Stomach (tissue), 9 donors: Measurements from ENCODE around the gene PSMD7. TPM values are rescaled to one million over a fixed set of nuclear protein-coding genes. Genes with fewer than 3 reads are reported as not detected.

Experiments used
- DNase-seq, 2 donors: peaks; one replicate each; pipeline versions ENCODE4 v3.0.0 to v3.0.0-alpha.2; 2013 to 2019
- H3K27ac ChIP-seq, 5 donors: fragments of 200-600 bp in 4 of 5; sonication (generic) in 4 of 5; one replicate each; pipeline ENCODE4 v1.5.1; 2013 to 2019; ENCODE audit warnings: mild to moderate bottlenecking in 1 of 5, moderate library complexity in 1 of 5
- H3K27me3 ChIP-seq, 3 donors: fragments of 200-600 bp; sonication (generic); one replicate each; pipeline ENCODE4 v1.5.1; 2017 to 2019; ENCODE audit warnings: mixed run types in 1 of 3
- H3K36me3 ChIP-seq, 4 donors: fragments of 200-600 bp; sonication (generic); 1 replicate in 3 of 4; 2 replicates in 1 of 4; pipeline ENCODE4 v1.5.1; 2016 to 2019
- H3K4me1 ChIP-seq, 4 donors: fragments of 200-600 bp; sonication (generic); one replicate each; pipeline ENCODE4 v1.5.1; 2016 to 2019
- H3K4me3 ChIP-seq, 4 donors: fragments of 200-600 bp; sonication (generic) in 3 of 4; one replicate each; pipeline ENCODE4 v1.5.1; 2016 to 2019; ENCODE audit warnings: mild to moderate bottlenecking in 1 of 4
- H3K9me3 ChIP-seq, 4 donors: fragments of 200-600 bp; sonication (generic); one replicate each; pipeline ENCODE4 v1.5.1; 2016 to 2019
- EP300 ChIP-seq: sonication (generic); formaldehyde crosslinking; IDR thresholded peaks from one replicate; pipeline ENCODE4 v1.6.1; 2017; ENCODE audit warnings: antibody characterized with exemption
- POLR2A ChIP-seq, 4 donors: fragments of 450-650 bp; IDR thresholded peaks; one replicate each; pipeline ENCODE4 v1.6.1; 2016; ENCODE audit warnings: antibody characterized with exemption in 4 of 4, control low read depth in 2 of 4, mild to moderate bottlenecking in 1 of 4, moderate library complexity in 1 of 4
- POLR2AphosphoS5 ChIP-seq, 3 donors: sonication (generic); formaldehyde crosslinking; IDR thresholded peaks; one replicate each; pipeline ENCODE4 v1.6.1; 2016; ENCODE audit warnings: antibody characterized with exemption in 3 of 3
- WGBS, 5 donors: extraction: QIAGEN DNeasy Blood & Tissue Kit in 3 of 5; methylation state at CpG; one replicate each; pipeline versions ENCODE4 v1.1.5 to v1.1.7; 2013 to 2018; 5-methylcytosine and 5-hydroxymethylcytosine counted together
- intact Hi-C: fragments of 100-400 bp; cut with DNase I; formaldehyde crosslinking; loops from one replicate; pipeline ENCODE4 v1.15.1; 2023; ENCODE audit warnings: low total_unique reads
- polyA plus RNA-seq, 3 donors: library from polyadenylated mRNA; stranded (reverse); fragments of 200-250 nt; gene quantifications; one replicate each; pipeline ENCODE4 v1.2.3, GENCODE V29; 2013
- total RNA-seq, 5 donors: library from RNA; depleted of rRNA; stranded (reverse); fragments of >200 nt; gene quantifications; one replicate each; pipeline versions ENCODE4 v1.1.0 to v1.2.3, GENCODE V29; 2014 to 2016
- TF ChIP-seq, protein P1 (sequence below), 7 experiments: fragments of 450-650 bp in 4 of 7; fragments of 200-600 bp in 3 of 7; sonication (generic) in 3 of 7; IDR thresholded peaks; one replicate each; pipeline ENCODE4 v1.5.1; 2016 to 2019; ENCODE audit warnings: antibody characterized with exemption in 7 of 7, control low read depth in 2 of 7, mild to moderate bottlenecking in 1 of 7
- donor health status: healthy with polysubstance abuse.
- donor health status: Bipolar disorder and iron deficiency.
- donor health status: healthy.

Gene PSMD7
- total and polyA plus RNA-seq, 8 donors: 9.3 to 93.1 (median 48.0) TPM

GRCh38 chr16:74252329-74252728, 44.3 kb upstream of the PSMD7 start:
- 70 to 86% (median 79%) methylated on average over 3 of the region's 3 CpGs for WGBS, 5 donors
- Histone ChIP-seq H3K4me1 (no peaks in the 10 kb centered on the region), H3K4me3 (no peak overlapping the region), H3K9me3 (no peaks in the 10 kb centered on the region), H3K27me3 (no peaks in the 10 kb centered on the region), H3K36me3 (no peaks in the 10 kb centered on the region), H3K27ac (no peak overlapping the region)
- intact Hi-C loops: no loop called here
- DNase-seq: no peak
- TF ChIP-seq POLR2AphosphoS5 (IDR thresholded peaks at IDR 0.05) (no peak), POLR2A (IDR thresholded peaks at IDR 0.05) (no peak), EP300 (no peak)
- TF ChIP-seq, protein P1, sequence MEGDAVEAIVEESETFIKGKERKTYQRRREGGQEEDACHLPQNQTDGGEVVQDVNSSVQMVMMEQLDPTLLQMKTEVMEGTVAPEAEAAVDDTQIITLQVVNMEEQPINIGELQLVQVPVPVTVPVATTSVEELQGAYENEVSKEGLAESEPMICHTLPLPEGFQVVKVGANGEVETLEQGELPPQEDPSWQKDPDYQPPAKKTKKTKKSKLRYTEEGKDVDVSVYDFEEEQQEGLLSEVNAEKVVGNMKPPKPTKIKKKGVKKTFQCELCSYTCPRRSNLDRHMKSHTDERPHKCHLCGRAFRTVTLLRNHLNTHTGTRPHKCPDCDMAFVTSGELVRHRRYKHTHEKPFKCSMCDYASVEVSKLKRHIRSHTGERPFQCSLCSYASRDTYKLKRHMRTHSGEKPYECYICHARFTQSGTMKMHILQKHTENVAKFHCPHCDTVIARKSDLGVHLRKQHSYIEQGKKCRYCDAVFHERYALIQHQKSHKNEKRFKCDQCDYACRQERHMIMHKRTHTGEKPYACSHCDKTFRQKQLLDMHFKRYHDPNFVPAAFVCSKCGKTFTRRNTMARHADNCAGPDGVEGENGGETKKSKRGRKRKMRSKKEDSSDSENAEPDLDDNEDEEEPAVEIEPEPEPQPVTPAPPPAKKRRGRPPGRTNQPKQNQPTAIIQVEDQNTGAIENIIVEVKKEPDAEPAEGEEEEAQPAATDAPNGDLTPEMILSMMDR (IDR thresholded peaks at IDR 0.05): no peak

GRCh38 chr16:74253161-74253938, 43.3 kb upstream of the PSMD7 start:
- Histone ChIP-seq H3K9me3 (no peaks in the 10 kb centered on the region), H3K36me3 (no peaks in the 10 kb centered on the region), H3K4me1 (no peaks in the 10 kb centered on the region), H3K27ac (no peak overlapping the region), H3K4me3 (no peak overlapping the region), H3K27me3 (no peaks in the 10 kb centered on the region)
- intact Hi-C loops: no loop called here
- 55 to 72% (median 63%) methylated on average over 6 of the region's 6 CpGs for WGBS, 5 donors
- DNase-seq: no peak
- TF ChIP-seq POLR2A (IDR thresholded peaks at IDR 0.05): no peak
- TF ChIP-seq, protein P1 (IDR thresholded peaks at IDR 0.05): no peak
- TF ChIP-seq EP300: no peak
- TF ChIP-seq POLR2AphosphoS5 (IDR thresholded peaks at IDR 0.05): no peak

DNA sequence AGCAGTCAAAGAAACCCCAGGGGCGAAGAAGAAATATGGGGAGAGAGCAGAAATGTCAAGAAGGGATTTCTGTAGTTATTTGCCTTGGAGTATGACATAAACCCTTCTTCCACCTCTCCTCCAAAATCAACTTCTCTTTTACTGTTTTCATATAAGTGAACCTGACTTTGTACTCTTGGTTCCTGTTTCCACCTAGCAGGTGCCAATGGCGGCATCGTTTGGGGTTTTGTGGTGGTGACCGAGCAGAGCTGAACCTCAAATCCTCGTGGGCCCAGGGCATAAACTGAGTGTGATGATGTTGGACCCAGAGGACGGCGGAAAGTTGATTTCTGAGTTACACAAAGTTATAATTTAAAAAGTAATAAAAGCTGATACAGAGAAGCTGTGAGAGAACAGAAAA, 39.6 kb upstream of the PSMD7 start:
- Histone ChIP-seq H3K27me3 (no peaks in the 10 kb centered on the region), H3K4me3 (no peak overlapping the region), H3K4me1 (no peaks in the 10 kb centered on the region), H3K36me3 (no peaks in the 10 kb centered on the region), H3K27ac (no peak overlapping the region), H3K9me3 (no peaks in the 10 kb centered on the region)
- DNase-seq: no peak
- TF ChIP-seq POLR2A (IDR thresholded peaks at IDR 0.05): no peak
- TF ChIP-seq, protein P1 (IDR thresholded peaks at IDR 0.05): no peak
- no peak for TF ChIP-seq EP300
- TF ChIP-seq POLR2AphosphoS5 (IDR thresholded peaks at IDR 0.05): no peak
- intact Hi-C loops: no loop called here
- 74 to 84% (median 78%) methylated on average over 7 of the region's 7 CpGs for WGBS, 5 donors

DNA sequence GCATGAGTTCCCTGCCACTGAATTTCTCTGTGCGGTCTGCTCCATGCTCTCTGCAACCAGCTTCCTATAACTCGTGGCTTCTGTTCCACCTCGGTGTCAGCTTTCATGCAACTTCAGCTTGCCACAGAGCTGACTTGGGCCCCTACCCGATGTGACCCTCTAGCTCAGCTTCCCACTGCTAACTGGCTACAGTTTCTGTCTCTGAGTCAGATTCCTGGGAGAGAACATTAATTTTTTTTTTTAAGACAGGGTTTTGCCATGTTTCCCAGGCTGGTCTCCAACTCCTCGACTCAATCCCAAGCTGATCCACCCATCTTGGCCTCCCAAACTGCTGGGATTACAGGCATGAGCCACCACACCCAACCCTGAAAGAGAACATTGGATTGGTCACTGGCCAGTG, 35.5 kb upstream of the PSMD7 start:
- 59 to 73% (median 67%) methylated on average over 5 of the region's 5 CpGs for WGBS, 5 donors
- Histone ChIP-seq H3K27ac (no peak overlapping the region), H3K9me3 (no peaks in the 10 kb centered on the region), H3K4me1 (no peaks in the 10 kb centered on the region), H3K27me3 (no peaks in the 10 kb centered on the region), H3K4me3 (no peak overlapping the region), H3K36me3 (no peaks in the 10 kb centered on the region)
- intact Hi-C loops: no loop called here
- TF ChIP-seq POLR2A (IDR thresholded peaks at IDR 0.05) (no peak), POLR2AphosphoS5 (IDR thresholded peaks at IDR 0.05) (no peak), EP300 (no peak)
- TF ChIP-seq, protein P1 (IDR thresholded peaks at IDR 0.05): no peak
- DNase-seq: no peak
